Activated T-cell treated with anti-CD3 and anti-CD28 coated beads, Interleukin-2, amount 50 U/mL, for 72 hours (primary cell): ENCODE data around the gene PITX1. TPM values are rescaled to one million over a fixed set of nuclear protein-coding genes. Genes with fewer than 3 reads are reported as not detected.

ENCODE experiments used
- ATAC-seq, 2 donors: fragments of 150-1000 bp; cut with Tn5 transposase; replicated peaks in 1 of 2; 2 replicates each; pipeline ENCODE4 v1.10.0; 2021; ENCODE audit warnings: moderate library complexity in 2 of 2, mild to moderate bottlenecking in 1 of 2
- DNase-seq, 2 donors: peaks; one replicate each; pipeline ENCODE4 v3.0.0; 2021 to 2022; ENCODE audit warnings: mixed read lengths in 1 of 2
- H3K27ac Mint-ChIP-seq: one replicate; pipeline ENCODE4 v1.8.0; 2022; ENCODE audit warnings: mild to moderate bottlenecking, moderate library complexity, mixed read lengths
- H3K27me3 Mint-ChIP-seq: one replicate; pipeline ENCODE4 v1.8.0; 2022; ENCODE audit warnings: low read depth, mixed read lengths
- H3K36me3 Mint-ChIP-seq, 2 donors: one replicate each; pipeline ENCODE4 v1.8.0; 2022; ENCODE audit warnings: mixed read lengths in 2 of 2, mild to moderate bottlenecking in 1 of 2; ENCODE audit not compliant: insufficient read depth in 2 of 2
- H3K4me1 Mint-ChIP-seq: one replicate; pipeline ENCODE4 v1.8.0; 2022; ENCODE audit warnings: low read depth, mixed read lengths
- H3K4me3 Mint-ChIP-seq, 2 donors: one replicate each; pipeline ENCODE4 v1.8.0; 2022; ENCODE audit warnings: mild to moderate bottlenecking in 2 of 2, mixed read lengths in 2 of 2, moderate library complexity in 2 of 2
- H3K9me3 Mint-ChIP-seq, 2 donors: one replicate each; pipeline ENCODE4 v1.8.0; 2022; ENCODE audit warnings: mixed read lengths in 2 of 2
- total RNA-seq, 2 donors: library from RNA; stranded (reverse); gene quantifications; one replicate each; pipeline ENCODE4 v1.2.3, GENCODE V29; 2022

Gene PITX1
- total RNA-seq, 2 donors from 2014 or later, result 0.50 to 0.76 TPM

GRCh38 chr5:135046661-135047346 lies 12.8 kb upstream of the PITX1 start:
- Mint-ChIP-seq H3K27ac (no peak overlapping the region), H3K36me3 (no peaks in the 10 kb centered on the region), H3K27me3 (peaks cover 89% of the 10 kb centered on the region), H3K4me1 (no peaks in the 10 kb centered on the region), H3K4me3 (no peak overlapping the region), H3K9me3 (no peaks in the 10 kb centered on the region)
- DNase-seq (no peak), ATAC-seq (no peak)

DNA sequence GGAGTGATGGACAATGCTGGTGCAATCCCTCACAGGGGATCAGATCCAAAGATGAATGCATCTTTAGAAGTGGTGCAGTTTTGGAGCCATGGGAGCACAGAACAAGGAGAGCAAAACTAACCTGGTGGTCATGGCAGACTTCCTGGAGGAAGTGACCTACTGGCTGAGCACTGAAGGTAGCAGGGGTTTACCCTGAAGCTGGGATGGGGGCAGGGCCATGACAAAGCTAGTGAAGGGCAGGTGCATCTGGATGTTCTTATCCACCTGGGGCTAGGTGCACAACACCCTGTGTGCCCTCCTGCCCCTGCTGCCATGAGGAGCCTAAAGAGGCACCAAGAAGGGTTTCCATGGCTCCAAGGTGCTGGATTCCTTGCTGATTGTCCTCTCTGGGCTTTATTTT lies 11.5 kb upstream of the PITX1 start:
- no peaks in the 10 kb centered on the region for H3K4me1 Mint-ChIP-seq
- DNase-seq (no peak), ATAC-seq (no peak)
- no peaks in the 10 kb centered on the region for H3K9me3 Mint-ChIP-seq
- no peaks in the 10 kb centered on the region for H3K36me3 Mint-ChIP-seq
- H3K4me3 Mint-ChIP-seq, result no peak overlapping the region
- H3K27ac Mint-ChIP-seq, result no peak overlapping the region
- peaks cover 89% of the 10 kb centered on the region for H3K27me3 Mint-ChIP-seq

- DNase-seq, result no peak
- Mint-ChIP-seq H3K27ac (no peak overlapping the region), H3K27me3 (peaks cover 83% of the 10 kb centered on the region), H3K9me3 (no peaks in the 10 kb centered on the region), H3K36me3 (no peaks in the 10 kb centered on the region), H3K4me1 (no peaks in the 10 kb centered on the region), H3K4me3 (no peak overlapping the region)
- ATAC-seq, result no peak
Observed at GRCh38 chr5:135042595-135042994, 8.6 kb upstream of the PITX1 start.

DNA sequence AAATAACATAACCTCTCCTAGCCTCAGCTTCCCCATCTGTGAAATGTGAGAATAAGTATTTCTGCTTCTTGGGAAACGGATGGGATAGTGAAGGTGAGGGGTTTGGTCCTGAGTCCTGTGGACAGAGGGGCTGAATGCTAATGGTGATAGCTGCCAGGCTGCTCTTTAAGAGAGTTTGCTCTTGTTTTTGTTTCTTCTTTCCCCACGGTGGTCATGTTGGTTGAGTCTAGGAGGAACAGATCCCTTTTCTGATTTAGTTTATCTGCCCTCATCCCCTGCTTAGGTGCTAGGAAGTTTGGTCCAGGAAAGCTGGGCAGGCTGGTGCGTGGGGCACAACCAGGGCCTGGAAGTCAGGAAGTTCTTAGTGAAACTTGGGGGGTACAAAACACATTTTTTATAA lies 7.7 kb upstream of the PITX1 start:
- H3K27ac Mint-ChIP-seq, result no peak overlapping the region
- ATAC-seq, result no peak

DNA sequence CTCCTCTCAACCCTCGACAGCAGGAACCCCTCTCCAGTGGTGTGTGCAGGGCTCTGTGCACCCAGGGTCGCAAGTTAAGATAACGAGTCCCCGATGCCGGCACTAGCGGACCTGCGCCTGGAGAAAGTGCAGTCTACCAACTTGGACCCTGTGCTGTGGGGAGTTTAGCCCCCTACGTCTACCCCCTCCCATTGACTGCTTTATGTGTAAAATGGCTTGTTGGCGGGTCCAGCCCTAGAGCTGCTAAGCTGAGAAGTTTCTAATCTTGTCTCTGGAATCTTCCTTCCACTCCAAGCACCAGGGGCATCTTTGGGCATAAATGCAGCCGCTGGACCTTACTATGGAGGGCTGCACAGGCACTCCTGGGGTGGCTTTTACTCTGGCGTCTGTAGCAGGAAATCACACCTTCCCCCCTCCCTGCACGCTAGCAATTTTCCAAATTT lies 7.1 kb upstream of the PITX1 start:
- H3K4me1 Mint-ChIP-seq, result no peaks in the 10 kb centered on the region
- H3K4me3 Mint-ChIP-seq, result peak overlapping the region in 1 of 2 donors; percentile 62
- H3K36me3 Mint-ChIP-seq, result no peaks in the 10 kb centered on the region
- H3K27me3 Mint-ChIP-seq, result peaks cover 83% of the 10 kb centered on the region
- DNase-seq, result no peak
- no peak for ATAC-seq
- H3K9me3 Mint-ChIP-seq, result no peaks in the 10 kb centered on the region
- H3K27ac Mint-ChIP-seq, result no peak overlapping the region

More for the DNA sequence above, 7.7 kb upstream of the PITX1 start:
- Mint-ChIP-seq H3K36me3 (no peaks in the 10 kb centered on the region), H3K4me1 (no peaks in the 10 kb centered on the region), H3K27me3 (peaks cover 83% of the 10 kb centered on the region), H3K9me3 (no peaks in the 10 kb centered on the region), H3K4me3 (no peak overlapping the region)
- DNase-seq, result no peak

DNA sequence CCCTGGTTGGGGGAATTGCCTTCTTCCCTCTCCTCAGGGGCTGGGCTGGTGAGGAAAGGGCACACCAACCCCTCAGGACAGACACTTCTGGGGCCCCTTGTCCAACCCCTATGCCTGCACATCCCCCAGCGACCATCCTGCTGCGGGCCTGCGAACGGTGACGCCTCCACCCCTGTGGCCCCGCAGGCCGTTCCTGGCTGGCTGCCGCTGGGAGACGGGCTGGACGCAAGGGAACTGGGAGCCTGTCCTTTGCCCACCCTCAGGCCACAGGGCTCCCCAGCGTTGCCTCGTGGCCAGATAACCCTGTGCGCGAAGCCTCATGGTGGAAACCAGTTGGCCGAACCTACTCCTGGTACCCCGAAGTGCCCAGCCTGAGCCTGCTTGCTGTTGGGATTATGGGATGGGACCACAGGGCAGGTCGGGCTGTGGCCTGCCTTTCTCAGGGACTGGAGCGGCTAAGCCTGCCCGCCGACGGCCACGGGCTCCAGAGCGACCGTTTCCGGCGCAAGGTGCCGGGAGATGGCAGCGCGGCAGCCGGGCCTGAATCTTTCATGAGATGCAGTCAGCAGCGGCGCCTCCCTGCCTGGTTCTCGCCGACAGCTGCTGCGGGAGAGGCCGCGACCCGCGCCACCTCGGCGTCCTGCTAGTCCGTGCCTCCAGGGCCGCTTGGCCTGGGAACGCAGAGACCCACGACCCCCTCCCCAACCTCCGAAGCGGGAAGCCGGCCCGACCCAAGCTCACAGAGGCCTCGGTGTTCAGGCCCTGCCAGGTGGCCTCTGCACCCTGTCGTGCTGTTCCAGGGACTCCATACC lies 6.5 kb upstream of the PITX1 start:
- Mint-ChIP-seq H3K27me3 (peaks cover 86% of the 10 kb centered on the region), H3K36me3 (no peaks in the 10 kb centered on the region), H3K4me1 (no peaks in the 10 kb centered on the region), H3K9me3 (no peaks in the 10 kb centered on the region), H3K4me3 (peak overlapping the region; percentile 52 to 62), H3K27ac (no peak overlapping the region)
- DNase-seq (peak; percentile 32 to 40), ATAC-seq (peak; percentile 26 to 41)

GRCh38 chr5:135040034-135040332 lies 6.0 kb upstream of the PITX1 start:
- H3K27ac Mint-ChIP-seq, result no peak overlapping the region
- DNase-seq (no peak), ATAC-seq (no peak)
- H3K27me3 Mint-ChIP-seq, result peaks cover 87% of the 10 kb centered on the region
- no peaks in the 10 kb centered on the region for H3K9me3 Mint-ChIP-seq
- peak overlapping the region; percentile 52 to 62 for H3K4me3 Mint-ChIP-seq
- H3K36me3 Mint-ChIP-seq, result no peaks in the 10 kb centered on the region
- H3K4me1 Mint-ChIP-seq, result peaks cover 2% of the 10 kb centered on the region

DNA sequence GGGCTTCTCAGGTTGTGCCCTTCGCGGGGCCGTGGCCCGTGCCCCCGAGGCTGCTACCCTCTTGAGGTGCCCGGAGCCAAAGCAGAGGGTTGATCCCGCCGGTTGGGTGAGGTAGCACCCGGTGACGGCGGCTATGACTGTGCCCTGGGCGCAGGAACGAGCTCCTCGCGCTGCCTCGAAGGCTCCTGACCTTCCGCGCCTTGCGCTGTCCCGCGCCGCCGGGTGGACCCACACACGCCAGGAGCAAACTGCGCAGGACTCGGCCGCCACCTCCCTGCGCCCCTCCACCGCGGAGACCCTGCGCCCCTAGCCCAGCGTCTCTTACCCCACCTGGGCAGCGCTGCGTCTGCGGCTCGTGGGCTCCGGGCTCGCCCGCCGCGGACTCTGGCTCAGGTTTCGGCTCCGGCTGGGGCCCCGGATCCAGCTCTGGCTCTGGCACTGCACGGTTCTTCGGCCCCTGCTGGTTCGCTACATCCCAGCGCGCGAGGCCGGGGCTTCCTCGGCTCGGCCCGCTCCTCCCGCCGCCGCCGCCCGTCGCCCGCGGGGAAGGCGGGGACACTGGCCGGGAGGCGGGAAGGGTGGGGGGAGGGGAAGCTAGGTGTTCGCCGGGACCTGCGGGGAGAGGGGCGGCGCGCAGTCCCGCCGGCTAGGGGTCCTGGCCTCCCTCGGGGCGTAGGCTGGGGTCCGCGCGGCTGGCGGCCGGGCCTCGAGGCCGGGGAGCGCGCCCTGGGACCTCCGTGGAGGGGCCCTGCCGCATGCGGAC lies 5.4 kb upstream of the PITX1 start:
- Mint-ChIP-seq H3K36me3 (peaks cover 0 to 2% of the 10 kb centered on the region in 2 donors), H3K27ac (no peak overlapping the region), H3K4me1 (peaks cover 7% of the 10 kb centered on the region), H3K4me3 (no peak overlapping the region), H3K9me3 (no peaks in the 10 kb centered on the region), H3K27me3 (peaks cover 89% of the 10 kb centered on the region)
- ATAC-seq, result peak; percentile 59 to 66
- DNase-seq, result peak; percentile 43 to 51

GRCh38 chr5:135038813-135039270 lies 4.8 kb upstream of the PITX1 start:
- no peak for DNase-seq
- Mint-ChIP-seq H3K9me3 (no peaks in the 10 kb centered on the region), H3K4me3 (peak overlapping the region; percentile 18 to 24), H3K27ac (no peak overlapping the region), H3K36me3 (peaks cover 0 to 2% of the 10 kb centered on the region in 2 donors), H3K27me3 (peaks cover 84% of the 10 kb centered on the region), H3K4me1 (peaks cover 9% of the 10 kb centered on the region)
- ATAC-seq, result no peak

DNA sequence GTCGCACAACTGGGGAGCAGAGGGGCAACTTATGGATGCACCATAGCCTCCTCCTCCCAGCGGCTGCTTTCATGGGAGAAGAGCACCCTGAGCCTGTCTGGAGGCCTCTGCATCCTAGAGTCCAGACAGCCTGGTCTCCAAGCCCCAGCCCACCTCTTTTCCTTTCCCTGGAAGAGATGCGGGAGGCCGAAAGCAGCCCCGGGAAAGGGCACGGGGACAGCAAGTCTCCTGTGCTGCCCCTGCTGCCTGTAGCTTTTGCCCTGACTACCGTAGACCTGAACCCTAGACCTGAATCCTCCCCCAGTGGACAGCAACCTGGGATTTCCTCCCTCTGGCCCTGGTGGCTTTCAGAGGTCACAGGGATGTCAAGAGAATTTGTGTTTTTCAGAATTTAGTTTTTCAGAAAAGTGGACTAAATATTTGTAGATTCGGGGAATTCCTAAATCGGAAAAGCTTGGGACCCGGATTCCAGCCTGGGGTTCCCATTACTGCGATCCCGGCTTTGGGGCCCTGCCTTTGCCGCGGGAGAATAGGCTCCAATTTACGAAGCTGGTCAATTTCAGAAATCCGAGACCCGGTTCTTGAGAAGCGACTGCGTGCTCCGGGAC lies 4.3 kb upstream of the PITX1 start:
- Mint-ChIP-seq H3K4me3 (peak overlapping the region; percentile 18 to 24), H3K4me1 (peaks cover 11% of the 10 kb centered on the region), H3K36me3 (peaks cover 0 to 3% of the 10 kb centered on the region in 2 donors), H3K27ac (no peak overlapping the region), H3K27me3 (peaks cover 81% of the 10 kb centered on the region), H3K9me3 (no peaks in the 10 kb centered on the region)
- DNase-seq (no peak), ATAC-seq (no peak)

GRCh38 chr5:135037519-135038204 lies 3.6 kb upstream of the PITX1 start:
- peaks cover 0 to 6% of the 10 kb centered on the region in 2 donors for H3K36me3 Mint-ChIP-seq
- ATAC-seq (no peak), DNase-seq (no peak)
- H3K4me1 Mint-ChIP-seq, result peaks cover 16% of the 10 kb centered on the region
- no peak overlapping the region for H3K4me3 Mint-ChIP-seq
- no peaks in the 10 kb centered on the region for H3K9me3 Mint-ChIP-seq
- H3K27ac Mint-ChIP-seq, result no peak overlapping the region
- H3K27me3 Mint-ChIP-seq, result peaks cover 81% of the 10 kb centered on the region

DNA sequence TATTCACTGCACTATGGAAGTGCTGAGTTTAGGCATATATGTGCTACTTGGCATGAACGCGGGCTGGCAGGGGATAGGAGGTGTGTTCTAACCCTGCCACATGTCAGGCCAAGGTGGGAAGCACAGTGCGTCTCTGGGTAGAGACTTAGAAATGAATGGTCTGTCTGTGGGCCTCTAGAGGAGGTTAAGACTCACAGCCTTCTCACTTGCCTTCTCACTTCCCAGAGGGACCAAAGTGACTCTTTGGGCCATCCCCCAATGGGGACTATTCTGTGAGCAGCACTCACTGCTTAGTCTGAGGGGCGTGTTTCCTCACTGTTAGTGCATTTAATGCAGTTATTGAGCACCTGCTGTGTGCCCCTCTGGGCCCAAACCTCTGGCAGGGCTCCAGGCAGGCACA lies 2.4 kb upstream of the PITX1 start:
- Mint-ChIP-seq H3K27ac (no peak overlapping the region), H3K4me1 (peaks cover 27% of the 10 kb centered on the region), H3K9me3 (no peaks in the 10 kb centered on the region), H3K4me3 (no peak overlapping the region), H3K27me3 (peaks cover 81% of the 10 kb centered on the region), H3K36me3 (peaks cover 0 to 7% of the 10 kb centered on the region in 2 donors)
- ATAC-seq (no peak), DNase-seq (no peak)
